ENCODE data around the gene AEN. TPM values are rescaled to one million over a fixed set of nuclear protein-coding genes. Genes with fewer than 3 reads are reported as not detected.
A peak's percentile ranks its signal among the peaks of the same experiment; 100 is the strongest.

The AEN gene
- total and polyA plus RNA-seq, 11 donors = 3.8 to 21.8 (median 6.6) TPM

- Histone ChIP-seq H3K9me3 (no peaks in the 10 kb centered on the region), H3K4me3 (no peak overlapping the region), H3K36me3 (peaks cover 0 to under 1% (median 0%) of the 10 kb centered on the region in 9 donors), H3K4me1 (peaks cover 3 to 36% (median 26%) of the 10 kb centered on the region in 12 donors), H3K27ac (no peak overlapping the region), H3K27me3 (no peaks in the 10 kb centered on the region)
- no peak for TF ChIP-seq CTCF (IDR thresholded peaks at IDR 0.05)
- TF ChIP-seq POLR2A (IDR thresholded peaks at IDR 0.05) = no peak
- no peak for DNase-seq
- WGBS, 4 donors = 76 to 85% (median 79%) methylated on average over 2 of the region's 2 CpGs
- intact Hi-C loops (cut with DNase I) = loop anchor here in 6 of 10 donors (2.0 to 10.0 kb wide), 9 partner anchors 73 to 395 kb away; partner anchors contain the start of genes HAPLN3 (in 4 of the 6), DET1 (in 2 of the 6), MRPL46 (in 1 of the 6) and MRPS11 (in 1 of the 6)
- no peak for ATAC-seq
These were observed 1.3 kb upstream of the AEN start for GRCh38 chr15:88619796-88620195.

- no peaks in the 10 kb centered on the region for H3K27me3 ChIP-seq
- peak overlapping the region in 11 of 12 donors; percentile 80 to 96 (median 90) for H3K27ac ChIP-seq
- H3K4me3 ChIP-seq = peak overlapping the region; percentile 58 to 98 (median 82)
- DNase-seq (no peak), ATAC-seq (peak in 1 of 4 donors; percentile 4)
- peaks cover 3 to 56% (median 27%) of the 10 kb centered on the region in 12 donors for H3K4me1 ChIP-seq
- H3K9me3 ChIP-seq = no peaks in the 10 kb centered on the region
- peaks cover 0 to 22% (median 9%) of the 10 kb centered on the region in 9 donors for H3K36me3 ChIP-seq
- 30 to 36% (median 33%) methylated on average over 16 to 17 of the region's 17 CpGs for WGBS, 4 donors
- intact Hi-C loops (cut with DNase I) = loop anchor here in 6 of 10 donors (2.0 to 10.0 kb wide), 8 partner anchors 75 to 393 kb away; partner anchors contain the start of genes HAPLN3 (in 4 of the 6), DET1 (in 1 of the 6), MRPL46 (in 1 of the 6) and MRPS11 (in 1 of the 6)
- TF ChIP-seq POLR2A (IDR thresholded peaks at IDR 0.05) (no peak), CTCF (IDR thresholded peaks at IDR 0.05) (no peak)
These were observed 857 bp downstream of the AEN start for GRCh38 chr15:88621789-88622604.

- 71 to 74% (median 73%) methylated on average over 5 of the region's 5 CpGs for WGBS, 4 donors
- ATAC-seq (no peak), DNase-seq (no peak)
- H3K4me3 ChIP-seq = peak overlapping the region in 10 of 12 donors; percentile 68 to 98 (median 85)
- peaks cover 0 to 28% (median 14%) of the 10 kb centered on the region in 9 donors for H3K36me3 ChIP-seq
- H3K4me1 ChIP-seq = peaks cover 3 to 62% (median 28%) of the 10 kb centered on the region in 12 donors
- intact Hi-C loops (cut with DNase I) = loop anchor here in 5 of 10 donors (5.0 to 10.0 kb wide), 7 partner anchors 82 to 392 kb away; partner anchors contain the start of genes HAPLN3 (in 4 of the 5), MRPL46 (in 1 of the 5) and MRPS11 (in 1 of the 5)
- TF ChIP-seq CTCF (IDR thresholded peaks at IDR 0.05) = no peak
- no peak for TF ChIP-seq POLR2A (IDR thresholded peaks at IDR 0.05)
- no peaks in the 10 kb centered on the region for H3K27me3 ChIP-seq
- H3K27ac ChIP-seq = peak overlapping the region in 9 of 12 donors; percentile 2 to 96 (median 90)
- no peaks in the 10 kb centered on the region for H3K9me3 ChIP-seq
These were observed 1.4 kb downstream of the AEN start for GRCh38 chr15:88622605-88622975.

GRCh38 chr15:88623061-88623460, 1.9 kb downstream of the AEN start:
- no peak for DNase-seq
- Histone ChIP-seq H3K4me1 (peaks cover 3 to 67% (median 28%) of the 10 kb centered on the region in 12 donors), H3K4me3 (peak overlapping the region in 4 of 12 donors; percentile 81 to 98 (median 89)), H3K27me3 (no peaks in the 10 kb centered on the region), H3K9me3 (no peaks in the 10 kb centered on the region), H3K36me3 (peaks cover 0 to 33% (median 19%) of the 10 kb centered on the region in 9 donors), H3K27ac (peak overlapping the region in 5 of 12 donors; percentile 2 to 93 (median 90))
- intact Hi-C loops (cut with DNase I) = loop anchor here in 5 of 10 donors (5.0 to 10.0 kb wide), 7 partner anchors 82 to 392 kb away; partner anchors contain the start of genes HAPLN3 (in 4 of the 5), MRPL46 (in 1 of the 5) and MRPS11 (in 1 of the 5)
- no peak for ATAC-seq
- WGBS, 4 donors = 78 to 100% (median 94%) methylated on average over 2 of the region's 2 CpGs
- TF ChIP-seq CTCF (IDR thresholded peaks at IDR 0.05) = no peak

Data from heart left ventricle (tissue), 16 donors.